NB4 (cell line): ENCODE measurements around the gene NFIX.

ENCODE experiments used
- DNase-seq: peaks from one replicate; pipeline ENCODE4 v3.0.0; 2010; ENCODE audit warnings: low read depth
- H3K4me3 ChIP-seq: one replicate; pipeline ENCODE4 v1.5.1; 2011; ENCODE audit warnings: mild to moderate bottlenecking, low read depth, low read length, moderate library complexity
- CTCF ChIP-seq: IDR thresholded peaks from one replicate; pipeline ENCODE4 v1.5.1; 2012; ENCODE audit warnings: low read depth, low read length
- MAX ChIP-seq: IDR thresholded peaks from 2 replicates; pipeline ENCODE4 v1.6.1; 2011; ENCODE audit warnings: low read depth, low read length
- MYC ChIP-seq: IDR thresholded peaks from 2 replicates; pipeline ENCODE4 v1.6.1; 2011; ENCODE audit warnings: low read depth, low read length
- POLR2A ChIP-seq: IDR thresholded peaks from 2 replicates; pipeline ENCODE4 v1.6.1; 2011; ENCODE audit warnings: mild to moderate bottlenecking; ENCODE audit not compliant: insufficient read length; ENCODE audit errors: extremely low read depth

The NFIX gene

GRCh38 chr19:13033244-13033643 lies 38.0 kb downstream of the NFIX start:
- no peak overlapping the region for H3K4me3 ChIP-seq
- TF ChIP-seq POLR2A (no peak), CTCF (peak; percentile 22)
- DNase-seq = peak; percentile 24

- DNase-seq = peak; percentile 68
- no peak overlapping the region for H3K4me3 ChIP-seq
- TF ChIP-seq CTCF = peak; percentile 93
- no peak for TF ChIP-seq MAX
- TF ChIP-seq MYC = no peak
Measured at GRCh38 chr19:13033819-13034611, 38.7 kb downstream of the NFIX start.

GRCh38 chr19:13034636-13035035 lies 39.4 kb downstream of the NFIX start:
- no peak for DNase-seq
- TF ChIP-seq MYC (no peak), MAX (no peak), POLR2A (no peak), CTCF (no peak)
- H3K4me3 ChIP-seq = no peak overlapping the region

GRCh38 chr19:13035820-13036365 lies 40.6 kb downstream of the NFIX start:
- no peak for TF ChIP-seq MYC
- no peak for TF ChIP-seq MAX
- no peak for TF ChIP-seq CTCF
- TF ChIP-seq POLR2A = no peak
- no peak overlapping the region for H3K4me3 ChIP-seq
- no peak for DNase-seq

- H3K4me3 ChIP-seq = no peak overlapping the region
- TF ChIP-seq MYC = no peak
- TF ChIP-seq CTCF = no peak
- no peak for TF ChIP-seq POLR2A
- no peak for TF ChIP-seq MAX
- peak; percentile 48 for DNase-seq
Measured at GRCh38 chr19:13036366-13036976, 41.2 kb downstream of the NFIX start.
